ES-I3 (cell line): ENCODE results near the gene DDX54.
"Not testable (repeated sequence)": the region's sequence is repeated elsewhere in the genome, so short reads cannot be mapped to it uniquely, and the experiment has no call there.

ENCODE experiments used
- H3K36me3 ChIP-seq: 2 replicates; pipeline ENCODE4 v1.6.1; 2013; ENCODE audit warnings: mild to moderate bottlenecking, low read length, control low read depth, moderate library complexity; ENCODE audit not compliant: insufficient read depth
- H3K4me1 ChIP-seq: 2 replicates; pipeline ENCODE4 v1.6.1; 2013; ENCODE audit warnings: mild to moderate bottlenecking, control low read depth, low read length; ENCODE audit not compliant: insufficient read depth
- H3K9ac ChIP-seq: 2 replicates; pipeline ENCODE4 v1.6.1; 2013; ENCODE audit warnings: low read depth, mild to moderate bottlenecking, low read length, moderate library complexity
- H3K9me3 ChIP-seq: 2 replicates; pipeline ENCODE4 v1.6.1; 2013; ENCODE audit warnings: mild to moderate bottlenecking, low read length, moderate library complexity; ENCODE audit not compliant: control insufficient read depth, insufficient read depth

DDX54 gene

DNA sequence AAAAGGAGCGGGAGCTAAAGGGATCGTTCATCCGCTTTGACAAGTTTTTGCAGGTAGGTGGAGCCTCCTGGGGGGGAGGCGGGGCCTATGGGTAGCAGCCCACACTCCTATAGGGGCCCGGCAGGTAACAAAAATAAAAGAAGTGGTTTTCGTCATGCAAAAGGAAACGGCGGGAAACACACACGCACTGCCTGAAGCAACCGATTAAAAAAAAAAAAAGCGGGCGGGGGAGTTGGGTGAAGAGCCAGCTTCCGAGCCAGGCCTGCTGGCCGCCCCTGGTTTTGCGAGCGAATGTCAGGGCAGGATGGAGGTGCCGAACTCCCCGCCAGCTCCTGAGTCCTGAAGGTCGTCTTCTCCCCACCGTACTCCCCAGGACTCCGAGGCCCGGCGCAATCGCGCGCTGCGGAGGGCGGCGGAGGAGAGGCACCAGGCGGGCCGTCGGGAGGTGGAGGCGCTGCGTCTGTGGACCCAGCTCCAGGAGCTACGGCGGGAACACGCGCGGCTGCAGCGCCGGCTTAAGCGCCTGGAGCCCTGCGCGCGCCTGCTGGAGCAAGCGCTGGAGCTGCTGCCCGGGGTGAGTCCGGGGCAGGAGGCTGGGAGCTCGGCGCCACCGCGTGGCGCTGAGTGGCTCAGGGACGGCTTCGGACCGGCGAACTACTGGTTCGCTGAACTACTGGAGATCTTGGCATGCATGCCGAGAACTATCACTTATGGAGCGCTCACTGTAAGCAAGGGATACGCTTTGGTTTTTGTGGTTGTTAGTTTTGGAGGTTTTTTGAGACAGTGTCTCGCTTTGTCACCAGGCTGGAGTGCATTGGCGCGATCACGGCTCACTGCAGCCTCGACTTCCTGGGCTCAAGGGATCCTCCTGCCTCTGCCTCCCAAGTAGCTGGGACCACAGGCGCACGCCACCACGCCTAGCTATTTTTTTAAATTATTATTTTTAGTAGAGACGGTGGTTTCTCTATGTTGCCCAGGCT lies 32.2 kb downstream of the DDX54 start:
- Histone ChIP-seq H3K9ac (peak overlapping the region; percentile 58; the same call in 1 of the 2 replicates), H3K36me3 (no peaks in the 10 kb centered on the region), H3K4me1 (peaks cover 10% of the 10 kb centered on the region; the same call in 1 of the 2 replicates), H3K9me3 (no peaks in the 10 kb centered on the region)

GRCh38 chr12:113152196-113152834 lies 33.0 kb downstream of the DDX54 start:
- peaks cover 10% of the 10 kb centered on the region; the same call in 1 of the 2 replicates for H3K4me1 ChIP-seq
- no peaks in the 10 kb centered on the region for H3K36me3 ChIP-seq
- H3K9ac ChIP-seq, result peak overlapping the region; percentile 58; the same call in 1 of the 2 replicates
- no peaks in the 10 kb centered on the region for H3K9me3 ChIP-seq

DNA sequence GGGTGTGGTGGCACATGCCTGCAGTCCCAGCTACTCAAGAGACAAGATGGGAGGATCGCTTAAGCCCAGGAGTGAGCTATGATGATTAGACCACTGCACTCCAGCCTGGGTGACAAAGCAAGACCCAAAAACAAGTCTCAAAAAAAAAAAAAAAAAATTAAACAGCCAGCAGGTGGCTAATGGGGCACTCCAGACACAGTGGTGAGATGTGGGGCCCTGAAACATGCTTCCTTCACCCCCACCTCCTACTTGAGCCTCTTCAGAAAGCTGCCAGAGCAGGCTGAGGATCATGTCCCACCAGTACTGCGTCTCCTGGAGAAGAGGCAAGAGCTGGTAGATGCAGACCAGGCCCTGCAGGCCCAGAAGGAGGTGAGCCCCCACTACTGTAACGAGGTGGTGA lies 33.6 kb downstream of the DDX54 start:
- H3K4me1 ChIP-seq, result peaks cover 10% of the 10 kb centered on the region; the same call in 1 of the 2 replicates
- H3K36me3 ChIP-seq, result no peaks in the 10 kb centered on the region
- no peaks in the 10 kb centered on the region for H3K9me3 ChIP-seq
- no peak overlapping the region for H3K9ac ChIP-seq

GRCh38 chr12:113149361-113150150 lies 35.7 kb downstream of the DDX54 start, which contains the start of gene CFAP73:
TSS of gene CFAP73 (plus strand) at chr12:113149724. CDS start at chr12:113149858, 134 bp downstream.
- Histone ChIP-seq H3K4me1 (peaks cover 13% of the 10 kb centered on the region; the same call in 1 of the 2 replicates), H3K9ac (peak within 1 kb of the TSS; percentile 17; the same call in 1 of the 2 replicates)

GRCh38 chr12:113146999-113147398 lies 38.3 kb downstream of the DDX54 start:
- H3K4me1 ChIP-seq, result peaks cover 13% of the 10 kb centered on the region; the same call in 1 of the 2 replicates
- H3K9me3 ChIP-seq, result no peaks in the 10 kb centered on the region
- H3K36me3 ChIP-seq, result no peaks in the 10 kb centered on the region
- no peak overlapping the region for H3K9ac ChIP-seq

More at GRCh38 chr12:113149361-113150150, 35.7 kb downstream of the DDX54 start, which contains the start of gene CFAP73:
- no peaks in the 10 kb centered on the region for H3K36me3 ChIP-seq
- no peaks in the 10 kb centered on the region for H3K9me3 ChIP-seq

DNA sequence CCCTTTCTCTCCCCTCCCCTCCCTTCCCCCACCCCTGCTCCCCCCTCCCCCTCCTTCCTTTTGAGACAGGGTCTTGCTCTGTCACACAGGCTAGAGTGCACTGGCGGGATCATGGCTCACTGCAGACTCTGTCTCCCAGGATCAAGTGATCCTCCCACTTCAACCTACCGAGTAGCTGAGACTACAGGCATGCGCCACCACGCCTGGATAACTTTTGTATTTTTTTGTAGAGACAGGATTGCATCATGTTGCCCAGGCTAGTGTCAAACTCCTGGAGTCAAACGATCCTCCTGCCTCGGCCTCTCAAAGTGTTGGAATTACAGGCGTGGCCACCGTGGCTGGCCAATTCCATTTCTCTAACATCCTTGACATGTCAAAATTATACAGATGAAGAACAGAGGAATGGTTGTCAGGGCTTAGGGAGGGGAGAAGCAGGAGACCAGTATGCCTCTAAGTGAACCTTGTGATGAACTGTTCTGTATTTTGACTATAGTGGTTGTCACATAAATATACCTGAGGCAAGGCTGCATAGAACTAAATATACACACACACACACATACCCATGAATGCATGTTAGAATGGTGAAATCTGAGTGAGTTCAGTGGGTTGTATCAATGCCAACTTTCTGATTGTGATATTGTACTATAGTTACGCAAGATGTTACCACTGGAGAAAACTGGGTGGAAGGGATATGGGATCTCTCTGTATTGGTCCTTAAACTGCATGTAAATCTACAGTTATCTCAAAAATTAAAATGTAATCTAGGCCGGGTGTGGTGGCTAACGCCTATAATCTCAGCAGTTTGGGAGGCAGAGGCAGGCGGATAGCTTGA lies 39.3 kb downstream of the DDX54 start:
- H3K36me3 ChIP-seq, result no peaks in the 10 kb centered on the region
- H3K4me1 ChIP-seq, result peaks cover 13% of the 10 kb centered on the region; the same call in 1 of the 2 replicates
- no peak overlapping the region for H3K9ac ChIP-seq
- H3K9me3 ChIP-seq, result no peaks in the 10 kb centered on the region

DNA sequence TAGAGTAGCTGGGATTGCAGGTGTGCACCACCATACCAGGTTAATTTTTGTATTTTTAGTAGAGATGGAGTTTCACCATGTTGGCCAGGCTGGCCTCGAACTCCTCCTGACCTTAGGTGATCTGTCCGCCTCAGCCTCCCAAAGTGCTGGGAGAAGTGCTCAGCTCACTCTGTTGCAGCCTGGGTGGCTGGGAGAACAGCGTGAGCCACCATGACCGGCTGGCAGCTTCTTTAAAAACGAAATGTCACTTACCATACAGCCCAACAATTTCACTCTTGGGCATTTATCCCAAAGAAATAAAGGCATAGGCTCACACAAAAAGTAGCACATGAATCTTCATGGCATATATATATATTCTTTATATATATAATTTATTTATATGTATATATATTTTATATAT lies 40.5 kb downstream of the DDX54 start:
- Histone ChIP-seq H3K9ac (no peak overlapping the region), H3K36me3 (no peaks in the 10 kb centered on the region), H3K4me1 (peaks cover 9% of the 10 kb centered on the region; the same call in 1 of the 2 replicates), H3K9me3 (no peaks in the 10 kb centered on the region)

DNA sequence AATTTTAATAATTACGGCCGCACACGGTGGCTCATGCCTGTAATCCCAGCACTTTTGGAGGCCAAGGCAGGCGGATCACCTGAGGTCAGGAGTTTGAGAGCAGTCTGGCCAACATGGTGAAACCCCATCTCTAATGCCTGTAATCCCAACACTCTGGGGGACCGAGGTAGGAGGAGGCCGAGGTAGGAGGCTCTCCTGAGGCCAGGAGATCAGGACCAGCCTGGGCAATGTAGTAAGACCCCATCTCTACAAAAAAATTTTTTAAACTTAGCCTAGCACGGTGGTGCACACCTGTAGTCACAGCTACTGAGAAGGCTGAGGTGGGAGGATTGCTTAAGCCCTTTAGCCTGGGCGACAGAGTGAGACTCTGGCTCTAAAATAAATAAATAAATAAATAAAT lies 41.3 kb downstream of the DDX54 start:
- Histone ChIP-seq H3K9me3 (no peaks in the 10 kb centered on the region), H3K9ac (no peak overlapping the region), H3K36me3 (no peaks in the 10 kb centered on the region), H3K4me1 (peaks cover 3% of the 10 kb centered on the region; the same call in 1 of the 2 replicates)

- H3K9me3 ChIP-seq, result no peaks in the 10 kb centered on the region
- peaks cover 3% of the 10 kb centered on the region; the same call in 1 of the 2 replicates for H3K4me1 ChIP-seq
- H3K36me3 ChIP-seq, result no peaks in the 10 kb centered on the region
- H3K9ac ChIP-seq, result no peak overlapping the region
Observed at GRCh38 chr12:113142886-113143332, 42.4 kb downstream of the DDX54 start.

GRCh38 chr12:113142173-113142885 lies 42.9 kb downstream of the DDX54 start:
- no peaks in the 10 kb centered on the region for H3K36me3 ChIP-seq
- H3K4me1 ChIP-seq, result peaks cover 3% of the 10 kb centered on the region; the same call in 1 of the 2 replicates
- H3K9me3 ChIP-seq, result no peaks in the 10 kb centered on the region
- no peak overlapping the region for H3K9ac ChIP-seq

GRCh38 chr12:113141716-113142115 lies 43.6 kb downstream of the DDX54 start:
- not testable (repeated sequence) for H3K9me3 ChIP-seq, H3K36me3 ChIP-seq, H3K4me1 ChIP-seq, H3K9ac ChIP-seq

DNA sequence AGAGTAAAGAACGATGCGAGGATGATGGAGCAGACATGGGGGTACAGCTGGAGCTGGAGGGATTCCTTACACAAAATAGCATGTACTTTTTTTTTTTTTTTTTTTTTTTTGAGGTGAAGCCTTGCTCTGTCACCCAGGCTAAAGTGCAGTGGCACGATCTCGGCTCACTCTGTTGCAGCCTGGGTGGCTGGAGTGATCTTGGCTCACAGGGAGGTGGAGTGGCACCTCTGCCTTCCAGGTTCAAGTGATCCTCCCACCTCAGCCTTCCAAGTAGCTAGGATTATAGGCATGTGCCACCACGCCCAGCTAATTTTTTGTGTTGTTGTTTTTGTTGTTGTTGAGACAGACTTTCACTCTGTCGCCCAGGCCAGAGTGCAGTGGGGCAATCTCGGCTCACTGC lies 44.6 kb downstream of the DDX54 start:
- no peak overlapping the region for H3K9ac ChIP-seq
- H3K36me3 ChIP-seq, result no peaks in the 10 kb centered on the region
- peaks cover 3% of the 10 kb centered on the region; the same call in 1 of the 2 replicates for H3K4me1 ChIP-seq

DNA sequence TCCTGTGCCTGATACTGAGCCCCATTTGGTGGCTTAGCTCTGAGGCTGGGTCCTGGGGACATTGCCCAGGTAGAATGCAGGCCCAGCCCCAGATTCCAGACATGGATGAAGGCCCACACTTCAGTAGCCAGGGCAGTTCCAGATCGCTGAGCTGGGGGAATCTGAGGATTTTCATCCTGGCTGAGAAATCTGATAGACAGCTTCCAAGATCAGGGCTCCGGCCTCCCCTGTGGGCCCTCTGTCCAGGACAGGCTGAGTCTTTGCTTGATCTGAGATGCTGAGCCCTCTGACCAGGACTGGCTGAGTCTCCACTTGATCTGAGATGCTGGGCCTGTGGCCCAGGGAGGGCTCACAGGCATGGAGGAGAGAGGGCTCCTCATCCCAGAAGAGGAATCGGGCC lies 46.5 kb downstream of the DDX54 start:
- no peaks in the 10 kb centered on the region for H3K36me3 ChIP-seq
- no peaks in the 10 kb centered on the region for H3K4me1 ChIP-seq
- no peak overlapping the region for H3K9ac ChIP-seq
- no peaks in the 10 kb centered on the region for H3K9me3 ChIP-seq

More for the DNA sequence above, 44.6 kb downstream of the DDX54 start:
- H3K9me3 ChIP-seq, result no peaks in the 10 kb centered on the region
